Lung (tissue), 12 donors: Measurements from ENCODE around the gene ABHD17C. TPM values are rescaled to one million over a fixed set of nuclear protein-coding genes. Genes with fewer than 3 reads are reported as not detected.

Source experiments
- ATAC-seq: fragments of 200-7000 bp; cut with Tn5 transposase; one replicate; pipeline ENCODE4 v1.9.1; 2020; ENCODE audit warnings: moderate number of reproducible peaks; ENCODE audit not compliant: insufficient read depth, low FRiP score
- DNase-seq, 3 donors: peaks; one replicate each; pipeline ENCODE4 v3.0.0-alpha.2; 2013 to 2017
- H3K27ac ChIP-seq, 2 donors: one replicate each; pipeline ENCODE4 v1.5.1; 2013; ENCODE audit warnings: mild to moderate bottlenecking in 2 of 2, moderate library complexity in 2 of 2, control low read depth in 1 of 2, inconsistent platforms in 1 of 2, low read depth in 1 of 2, low read length in 1 of 2
- H3K27me3 ChIP-seq, 3 donors: one replicate each; pipeline ENCODE4 v1.5.1; 2013; ENCODE audit warnings: low read length in 2 of 3; ENCODE audit not compliant: control insufficient read depth in 3 of 3, insufficient read depth in 3 of 3
- H3K36me3 ChIP-seq, 4 donors: one replicate each; pipeline ENCODE4 v1.5.1; 2013; ENCODE audit warnings: low read length in 4 of 4, mild to moderate bottlenecking in 1 of 4, moderate library complexity in 1 of 4; ENCODE audit not compliant: control insufficient read depth in 4 of 4, insufficient read depth in 4 of 4
- H3K4me1 ChIP-seq, 5 donors: one replicate each; pipeline ENCODE4 v1.5.1; 2013; ENCODE audit warnings: low read length in 5 of 5, mild to moderate bottlenecking in 2 of 5, moderate library complexity in 1 of 5; ENCODE audit not compliant: control insufficient read depth in 5 of 5, insufficient read depth in 5 of 5
- H3K4me3 ChIP-seq: one replicate; pipeline ENCODE4 v1.5.1; 2013; ENCODE audit warnings: mild to moderate bottlenecking, control low read depth, moderate library complexity
- H3K9ac ChIP-seq, 2 donors: one replicate each; pipeline ENCODE4 v1.5.1; 2013; ENCODE audit warnings: low read length in 2 of 2, control low read depth in 1 of 2; ENCODE audit not compliant: insufficient read depth in 1 of 2
- H3K9me3 ChIP-seq, 4 donors: one replicate each; pipeline ENCODE4 v1.5.1; 2013; ENCODE audit warnings: low read length in 3 of 4, mild to moderate bottlenecking in 1 of 4, moderate library complexity in 1 of 4; ENCODE audit not compliant: control insufficient read depth in 4 of 4, insufficient read depth in 3 of 4
- WGBS, 2 donors: extraction: QIAGEN DNeasy Blood & Tissue Kit; methylation state at CpG; one replicate each; pipeline ENCODE4 v1.1.7; 2013; 5-methylcytosine and 5-hydroxymethylcytosine counted together
- polyA plus RNA-seq, 2 donors: library from polyadenylated mRNA; stranded (reverse); fragments of 200-250 nt; gene quantifications; one replicate each; pipeline ENCODE4 v1.2.1, GENCODE V29; 2013
- total RNA-seq, 2 donors: library from RNA; depleted of rRNA in 1 of 2; stranded (reverse); fragments of >200 nt in 1 of 2; gene quantifications; one replicate each; pipeline ENCODE4 v1.2.1, GENCODE V29; 2014 to 2021
- TF ChIP-seq, protein P1 (sequence below): IDR thresholded peaks from 2 replicates; pipeline ENCODE4 v1.5.1; 2012; ENCODE audit warnings: mild to moderate bottlenecking; ENCODE audit errors: control extremely low read depth, extremely low read depth
- donor health status: control.
- donor health status: control.
- donor health status: Bipolar disorder and iron deficiency.
- donor health status: healthy.
- donor health status: DM: yes; HTN: yes; CAD: no.

Gene ABHD17C
- total and polyA plus RNA-seq, 4 donors, result 15.2 to 23.7 (median 22.0) TPM

DNA sequence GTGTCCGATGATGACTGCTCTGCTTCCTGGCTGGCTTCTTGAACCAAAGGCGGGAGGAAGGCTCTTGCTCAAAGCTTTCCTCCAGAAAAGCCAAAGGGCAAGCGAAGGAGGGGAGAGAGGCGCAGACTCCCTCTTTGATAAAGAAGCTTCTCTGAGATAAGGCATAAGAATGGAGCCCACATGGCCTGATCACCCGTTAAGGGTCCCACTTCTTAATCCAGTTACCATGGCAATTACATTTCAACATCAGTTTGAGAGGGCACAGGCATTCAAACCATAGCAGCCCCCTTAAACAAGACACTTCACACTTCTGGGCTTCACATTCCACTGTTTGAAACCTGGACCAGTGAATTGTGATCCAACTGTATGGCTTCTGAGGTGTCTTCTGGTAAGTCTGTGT, 8.0 kb downstream of the ABHD17C start:
- ATAC-seq (no peak), DNase-seq (peak in 1 of 3 donors; percentile 45)
- Histone ChIP-seq H3K9me3 (no peaks in the 10 kb centered on the region), H3K4me1 (peaks cover 0 to 22% (median 13%) of the 10 kb centered on the region in 5 donors), H3K27ac (peak overlapping the region in 1 of 2 donors; percentile 7), H3K9ac (no peak overlapping the region), H3K36me3 (peaks cover 0 to 6% (median 0%) of the 10 kb centered on the region in 4 donors), H3K4me3 (no peak overlapping the region), H3K27me3 (no peaks in the 10 kb centered on the region)
- TF ChIP-seq, protein P1, sequence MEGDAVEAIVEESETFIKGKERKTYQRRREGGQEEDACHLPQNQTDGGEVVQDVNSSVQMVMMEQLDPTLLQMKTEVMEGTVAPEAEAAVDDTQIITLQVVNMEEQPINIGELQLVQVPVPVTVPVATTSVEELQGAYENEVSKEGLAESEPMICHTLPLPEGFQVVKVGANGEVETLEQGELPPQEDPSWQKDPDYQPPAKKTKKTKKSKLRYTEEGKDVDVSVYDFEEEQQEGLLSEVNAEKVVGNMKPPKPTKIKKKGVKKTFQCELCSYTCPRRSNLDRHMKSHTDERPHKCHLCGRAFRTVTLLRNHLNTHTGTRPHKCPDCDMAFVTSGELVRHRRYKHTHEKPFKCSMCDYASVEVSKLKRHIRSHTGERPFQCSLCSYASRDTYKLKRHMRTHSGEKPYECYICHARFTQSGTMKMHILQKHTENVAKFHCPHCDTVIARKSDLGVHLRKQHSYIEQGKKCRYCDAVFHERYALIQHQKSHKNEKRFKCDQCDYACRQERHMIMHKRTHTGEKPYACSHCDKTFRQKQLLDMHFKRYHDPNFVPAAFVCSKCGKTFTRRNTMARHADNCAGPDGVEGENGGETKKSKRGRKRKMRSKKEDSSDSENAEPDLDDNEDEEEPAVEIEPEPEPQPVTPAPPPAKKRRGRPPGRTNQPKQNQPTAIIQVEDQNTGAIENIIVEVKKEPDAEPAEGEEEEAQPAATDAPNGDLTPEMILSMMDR, result no peak
- WGBS, 2 donors, result 61 to 69% methylated on average over 5 of the region's 5 CpGs

DNA sequence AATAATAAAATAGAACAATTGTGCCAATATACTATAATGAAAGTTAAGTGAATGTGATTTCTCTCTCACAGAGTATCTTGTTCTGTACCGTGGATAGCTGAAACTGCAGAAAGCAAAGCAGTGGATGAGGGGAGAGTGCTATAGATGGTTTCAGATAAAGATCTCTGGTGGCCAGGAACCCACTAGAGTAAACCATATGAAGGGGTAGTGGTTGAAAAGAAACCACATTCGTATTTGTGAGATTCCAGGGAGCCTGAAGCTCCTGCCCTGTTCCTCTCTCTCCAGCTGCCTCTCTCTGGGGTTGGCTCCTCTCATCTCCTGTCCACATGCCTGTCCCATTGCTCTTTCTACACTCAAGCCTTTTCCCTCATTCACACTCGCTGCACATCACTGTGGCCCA, 8.9 kb downstream of the ABHD17C start:
- no peak for DNase-seq
- no peak for ATAC-seq
- 64 to 67% methylated on average over 3 of the region's 3 CpGs for WGBS, 2 donors
- Histone ChIP-seq H3K36me3 (peaks cover 0 to 6% (median 0%) of the 10 kb centered on the region in 4 donors), H3K9ac (no peak overlapping the region), H3K9me3 (no peaks in the 10 kb centered on the region), H3K4me3 (no peak overlapping the region), H3K27ac (peak overlapping the region in 1 of 2 donors; percentile 35), H3K27me3 (no peaks in the 10 kb centered on the region), H3K4me1 (peaks cover 0 to 22% (median 11%) of the 10 kb centered on the region in 5 donors)
- TF ChIP-seq, protein P1, result no peak

DNA sequence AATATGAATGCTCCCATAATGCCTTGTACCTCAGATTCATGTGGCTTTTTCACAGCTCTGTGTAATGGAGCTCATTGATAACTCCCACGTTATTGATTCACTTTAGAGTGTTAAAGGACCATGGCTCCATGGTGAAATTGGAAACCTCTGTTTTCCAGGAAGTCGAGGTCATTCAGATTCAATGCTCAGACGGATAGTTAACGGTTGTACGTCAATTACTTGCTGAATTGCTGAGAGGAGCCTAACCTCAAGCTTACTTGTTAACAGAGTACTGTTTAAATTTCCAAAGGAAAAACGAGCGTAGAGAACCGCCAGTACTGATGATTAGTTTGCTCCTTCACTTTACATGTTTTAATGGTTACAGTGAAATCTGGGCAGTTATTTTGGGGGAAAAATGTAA, 11.1 kb downstream of the ABHD17C start:
- Histone ChIP-seq H3K36me3 (peaks cover 0 to 6% (median 0%) of the 10 kb centered on the region in 4 donors), H3K9me3 (no peaks in the 10 kb centered on the region), H3K27me3 (no peaks in the 10 kb centered on the region), H3K4me1 (peaks cover 0 to 21% (median 13%) of the 10 kb centered on the region in 5 donors), H3K9ac (peak overlapping the region in 1 of 2 donors; percentile 15), H3K4me3 (no peak overlapping the region), H3K27ac (no peak overlapping the region)
- DNase-seq, result no peak
- TF ChIP-seq, protein P1, result no peak
- 64 to 79% methylated on average over 8 of the region's 8 CpGs for WGBS, 2 donors
- ATAC-seq, result no peak

DNA sequence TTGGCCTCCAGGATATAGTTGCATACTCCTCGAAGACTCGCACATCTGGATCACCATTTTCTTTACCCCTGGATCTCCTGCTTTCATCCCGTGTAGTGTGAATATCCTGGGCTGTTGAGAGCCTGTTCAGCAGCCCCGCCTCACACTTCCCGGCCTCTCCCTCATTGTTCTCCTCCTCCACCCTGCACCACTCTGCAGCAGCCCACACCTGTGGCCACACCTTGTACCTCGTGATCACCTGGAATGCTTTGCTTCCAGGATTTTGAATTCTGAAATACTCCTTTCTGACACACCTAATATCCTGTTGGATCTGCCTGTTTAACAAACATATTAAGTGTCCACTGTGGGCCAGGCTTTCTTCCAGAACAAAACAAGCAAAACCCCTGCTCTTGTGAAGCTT, 14.4 kb downstream of the ABHD17C start:
- Histone ChIP-seq H3K27me3 (no peaks in the 10 kb centered on the region), H3K36me3 (peaks cover 0 to 5% (median under 1%) of the 10 kb centered on the region in 4 donors), H3K27ac (peak overlapping the region in 1 of 2 donors; percentile 45), H3K4me1 (peaks cover 0 to 20% (median 2%) of the 10 kb centered on the region in 5 donors), H3K4me3 (no peak overlapping the region), H3K9me3 (no peaks in the 10 kb centered on the region), H3K9ac (no peak overlapping the region)
- TF ChIP-seq, protein P1, result no peak
- 69 to 90% methylated on average over 6 of the region's 6 CpGs for WGBS, 2 donors
- peak; percentile 29 to 52 (median 34) for DNase-seq
- ATAC-seq, result peak; percentile 66
